22Rv1 (cell line): ENCODE data around the gene ADAMTSL2.

ENCODE experiments used
- ZFX ChIP-seq: fragments of 450-650 bp; IDR thresholded peaks from 2 replicates; pipeline ENCODE4 v1.6.1; 2017; ENCODE audit warnings: antibody characterized with exemption, borderline replicate concordance
- TF ChIP-seq, protein P1 (sequence below): fragments of 450-650 bp; IDR thresholded peaks from 2 replicates; pipeline ENCODE4 v1.5.1; 2017; ENCODE audit warnings: mild to moderate bottlenecking

DNA sequence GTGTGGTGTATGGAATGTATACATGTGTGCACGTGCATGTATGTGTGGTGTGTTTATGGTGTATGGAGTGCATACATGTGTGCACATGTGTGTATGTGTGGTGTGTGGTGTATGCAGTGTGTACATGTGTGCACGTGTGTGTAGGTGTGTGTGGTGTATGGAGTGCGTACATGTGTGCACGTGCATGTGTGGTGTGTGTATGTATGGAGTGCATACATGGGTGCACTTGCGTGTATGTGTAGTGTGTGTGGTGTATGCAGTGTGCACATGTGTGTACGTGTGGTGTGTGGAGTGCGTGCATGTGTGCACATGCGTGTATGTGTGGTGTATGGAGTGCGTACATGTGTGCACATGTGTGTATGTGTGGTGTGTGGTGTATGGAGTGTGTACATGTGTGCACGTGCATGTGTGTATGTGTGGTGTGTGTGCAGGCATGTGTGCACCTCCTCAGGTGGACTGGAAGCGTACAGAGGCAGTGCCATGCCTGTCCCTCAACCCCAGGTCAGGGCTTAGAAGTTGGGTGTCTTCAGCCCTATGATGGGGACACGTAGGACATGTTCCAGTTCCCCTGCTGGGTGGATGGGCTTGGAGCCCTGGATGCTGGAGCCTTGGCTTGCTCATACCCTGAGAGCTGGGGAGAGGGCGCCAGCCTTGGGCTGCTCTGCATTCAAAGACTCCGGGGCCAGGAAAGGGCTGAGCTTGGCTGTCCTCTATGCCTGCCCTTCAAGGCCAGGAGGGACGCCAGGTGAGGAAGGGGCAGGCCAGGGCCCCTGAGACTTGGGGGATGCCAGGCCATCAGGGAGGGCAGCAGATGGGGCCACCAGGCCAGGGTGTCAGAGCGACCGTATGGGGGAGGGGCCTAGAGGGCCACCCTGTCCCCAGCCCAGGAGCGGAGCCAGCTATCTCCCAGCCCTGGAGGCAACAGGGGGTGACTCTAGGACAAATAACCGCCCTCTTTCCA lies 22.0 kb upstream of the ADAMTSL2 start:
- TF ChIP-seq, protein P1, sequence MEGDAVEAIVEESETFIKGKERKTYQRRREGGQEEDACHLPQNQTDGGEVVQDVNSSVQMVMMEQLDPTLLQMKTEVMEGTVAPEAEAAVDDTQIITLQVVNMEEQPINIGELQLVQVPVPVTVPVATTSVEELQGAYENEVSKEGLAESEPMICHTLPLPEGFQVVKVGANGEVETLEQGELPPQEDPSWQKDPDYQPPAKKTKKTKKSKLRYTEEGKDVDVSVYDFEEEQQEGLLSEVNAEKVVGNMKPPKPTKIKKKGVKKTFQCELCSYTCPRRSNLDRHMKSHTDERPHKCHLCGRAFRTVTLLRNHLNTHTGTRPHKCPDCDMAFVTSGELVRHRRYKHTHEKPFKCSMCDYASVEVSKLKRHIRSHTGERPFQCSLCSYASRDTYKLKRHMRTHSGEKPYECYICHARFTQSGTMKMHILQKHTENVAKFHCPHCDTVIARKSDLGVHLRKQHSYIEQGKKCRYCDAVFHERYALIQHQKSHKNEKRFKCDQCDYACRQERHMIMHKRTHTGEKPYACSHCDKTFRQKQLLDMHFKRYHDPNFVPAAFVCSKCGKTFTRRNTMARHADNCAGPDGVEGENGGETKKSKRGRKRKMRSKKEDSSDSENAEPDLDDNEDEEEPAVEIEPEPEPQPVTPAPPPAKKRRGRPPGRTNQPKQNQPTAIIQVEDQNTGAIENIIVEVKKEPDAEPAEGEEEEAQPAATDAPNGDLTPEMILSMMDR, result no peak
- TF ChIP-seq ZFX, result no peak
